IPS-15b (cell line): ENCODE results near the gene SNU13.
"Not testable (repeated sequence)": the region's sequence is repeated elsewhere in the genome, so short reads cannot be mapped to it uniquely, and the experiment has no call there.

Experiments
- H3K27me3 ChIP-seq: one replicate; pipeline ENCODE4 v1.6.1; 2013; ENCODE audit warnings: low read length; ENCODE audit not compliant: control insufficient read depth, insufficient read depth
- H3K36me3 ChIP-seq: one replicate; pipeline ENCODE4 v1.6.1; 2013; ENCODE audit warnings: low read length; ENCODE audit not compliant: control insufficient read depth, insufficient read depth
- H3K4me1 ChIP-seq: one replicate; pipeline ENCODE4 v1.6.1; 2013; ENCODE audit warnings: mild to moderate bottlenecking, low read length; ENCODE audit not compliant: control insufficient read depth, insufficient read depth
- H3K4me3 ChIP-seq: one replicate; pipeline ENCODE4 v1.5.1; 2013; ENCODE audit warnings: low read depth, low read length
- H3K9ac ChIP-seq: one replicate; pipeline ENCODE4 v1.6.1; 2013; ENCODE audit warnings: low read depth, mild to moderate bottlenecking, low read length
- H3K9me3 ChIP-seq: one replicate; pipeline ENCODE4 v1.6.1; 2013; ENCODE audit warnings: mild to moderate bottlenecking, low read length; ENCODE audit not compliant: control insufficient read depth, insufficient read depth

Gene SNU13

GRCh38 chr22:41674846-41675340 is 13.8 kb downstream of the SNU13 start:
- no peaks in the 10 kb centered on the region for H3K27me3 ChIP-seq
- H3K36me3 ChIP-seq: peaks cover 15% of the 10 kb centered on the region
- H3K9me3 ChIP-seq: no peaks in the 10 kb centered on the region
- H3K4me1 ChIP-seq: no peaks in the 10 kb centered on the region
- H3K9ac ChIP-seq: no peak overlapping the region
- H3K4me3 ChIP-seq: no peak overlapping the region

- Histone ChIP-seq H3K36me3 (peaks cover 9% of the 10 kb centered on the region), H3K4me1 (no peaks in the 10 kb centered on the region), H3K4me3 (no peak overlapping the region), H3K9me3 (no peaks in the 10 kb centered on the region), H3K27me3 (no peaks in the 10 kb centered on the region), H3K9ac (no peak overlapping the region)
These were observed 15.7 kb downstream of the SNU13 start for GRCh38 chr22:41672780-41673509.

GRCh38 chr22:41672096-41672495 is 16.6 kb downstream of the SNU13 start:
- H3K9ac ChIP-seq, H3K36me3 ChIP-seq, H3K4me3 ChIP-seq, H3K9me3 ChIP-seq, H3K27me3 ChIP-seq, H3K4me1 ChIP-seq: not testable (repeated sequence)

- H3K9me3 ChIP-seq: no peaks in the 10 kb centered on the region
- no peaks in the 10 kb centered on the region for H3K36me3 ChIP-seq
- H3K27me3 ChIP-seq: no peaks in the 10 kb centered on the region
- H3K4me3 ChIP-seq: no peak overlapping the region
- no peaks in the 10 kb centered on the region for H3K4me1 ChIP-seq
- H3K9ac ChIP-seq: no peak overlapping the region
These were observed 19.4 kb downstream of the SNU13 start for GRCh38 chr22:41668971-41669911.

- no peaks in the 10 kb centered on the region for H3K27me3 ChIP-seq
- no peaks in the 10 kb centered on the region for H3K9me3 ChIP-seq
- no peaks in the 10 kb centered on the region for H3K4me1 ChIP-seq
- peaks cover 28% of the 10 kb centered on the region for H3K36me3 ChIP-seq
- H3K4me3 ChIP-seq: no peak overlapping the region
- H3K9ac ChIP-seq: no peak overlapping the region
These were observed 23.7 kb downstream of the SNU13 start for GRCh38 chr22:41664951-41665350.

GRCh38 chr22:41664490-41664889 is 24.2 kb downstream of the SNU13 start:
- Histone ChIP-seq H3K36me3 (peaks cover 33% of the 10 kb centered on the region), H3K4me3 (no peak overlapping the region), H3K9ac (no peak overlapping the region), H3K9me3 (no peaks in the 10 kb centered on the region), H3K27me3 (no peaks in the 10 kb centered on the region), H3K4me1 (no peaks in the 10 kb centered on the region)

GRCh38 chr22:41663594-41663993 is 25.1 kb downstream of the SNU13 start:
- peaks cover 38% of the 10 kb centered on the region for H3K36me3 ChIP-seq
- not testable (repeated sequence) for H3K4me3 ChIP-seq, H3K9ac ChIP-seq, H3K9me3 ChIP-seq, H3K27me3 ChIP-seq, H3K4me1 ChIP-seq

GRCh38 chr22:41661713-41662112 is 27.0 kb downstream of the SNU13 start:
- H3K9me3 ChIP-seq: no peaks in the 10 kb centered on the region
- no peak overlapping the region for H3K4me3 ChIP-seq
- no peaks in the 10 kb centered on the region for H3K27me3 ChIP-seq
- H3K9ac ChIP-seq: no peak overlapping the region
- H3K36me3 ChIP-seq: peaks cover 48% of the 10 kb centered on the region
- no peaks in the 10 kb centered on the region for H3K4me1 ChIP-seq

- H3K27me3 ChIP-seq: no peaks in the 10 kb centered on the region
- H3K9me3 ChIP-seq: no peaks in the 10 kb centered on the region
- H3K4me3 ChIP-seq: no peak overlapping the region
- no peak overlapping the region for H3K9ac ChIP-seq
- H3K36me3 ChIP-seq: peaks cover 54% of the 10 kb centered on the region
- no peaks in the 10 kb centered on the region for H3K4me1 ChIP-seq
These were observed 27.6 kb downstream of the SNU13 start for GRCh38 chr22:41661088-41661487.

GRCh38 chr22:41660416-41660815 is 28.3 kb downstream of the SNU13 start:
- no peak overlapping the region for H3K9ac ChIP-seq
- no peak overlapping the region for H3K4me3 ChIP-seq
- no peaks in the 10 kb centered on the region for H3K9me3 ChIP-seq
- no peaks in the 10 kb centered on the region for H3K4me1 ChIP-seq
- H3K27me3 ChIP-seq: no peaks in the 10 kb centered on the region
- peaks cover 57% of the 10 kb centered on the region for H3K36me3 ChIP-seq

- Histone ChIP-seq H3K36me3 (peaks cover 59% of the 10 kb centered on the region), H3K9me3 (no peaks in the 10 kb centered on the region), H3K4me3 (no peak overlapping the region), H3K27me3 (no peaks in the 10 kb centered on the region), H3K9ac (no peak overlapping the region), H3K4me1 (no peaks in the 10 kb centered on the region)
These were observed 28.7 kb downstream of the SNU13 start for GRCh38 chr22:41659941-41660340.

GRCh38 chr22:41658869-41659268 is 29.8 kb downstream of the SNU13 start:
- H3K27me3 ChIP-seq: no peaks in the 10 kb centered on the region
- H3K36me3 ChIP-seq: peaks cover 69% of the 10 kb centered on the region

More at GRCh38 chr22:41658869-41659268, 29.8 kb downstream of the SNU13 start:
- no peak overlapping the region for H3K4me3 ChIP-seq
- H3K4me1 ChIP-seq: no peaks in the 10 kb centered on the region
- H3K9me3 ChIP-seq: no peaks in the 10 kb centered on the region
- no peak overlapping the region for H3K9ac ChIP-seq
